Activated naive CD8-positive, alpha-beta T cell treated with anti-CD3 and anti-CD28 coated beads, Interleukin-2, amount 50 U/mL, for 24 hours (primary cell): ENCODE data around the gene JMJD8.
"Not testable (repeated sequence)": the region's sequence is repeated elsewhere in the genome, so short reads cannot be mapped to it uniquely, and the experiment has no call there.

Experiments
- ATAC-seq: fragments of 150-1000 bp; cut with Tn5 transposase; one replicate; pipeline ENCODE4 v1.10.0; 2021
- DNase-seq: peaks from one replicate; pipeline ENCODE4 v3.0.0; 2021
- H3K27ac Mint-ChIP-seq: one replicate; pipeline ENCODE4 v1.8.0; 2021; ENCODE audit warnings: mild to moderate bottlenecking, mixed read lengths
- H3K27me3 Mint-ChIP-seq: one replicate; pipeline ENCODE4 v1.8.0; 2021; ENCODE audit warnings: mixed read lengths
- H3K36me3 Mint-ChIP-seq: one replicate; pipeline ENCODE4 v1.8.0; 2021; ENCODE audit warnings: low read depth, mixed read lengths
- H3K4me1 Mint-ChIP-seq: one replicate; pipeline ENCODE4 v1.8.0; 2021; ENCODE audit warnings: mixed read lengths
- H3K4me3 Mint-ChIP-seq: one replicate; pipeline ENCODE4 v1.8.0; 2021; ENCODE audit warnings: mild to moderate bottlenecking, moderate library complexity, mixed read lengths
- H3K9me3 Mint-ChIP-seq: one replicate; pipeline ENCODE4 v1.8.0; 2021; ENCODE audit warnings: mixed read lengths

Gene JMJD8

DNA sequence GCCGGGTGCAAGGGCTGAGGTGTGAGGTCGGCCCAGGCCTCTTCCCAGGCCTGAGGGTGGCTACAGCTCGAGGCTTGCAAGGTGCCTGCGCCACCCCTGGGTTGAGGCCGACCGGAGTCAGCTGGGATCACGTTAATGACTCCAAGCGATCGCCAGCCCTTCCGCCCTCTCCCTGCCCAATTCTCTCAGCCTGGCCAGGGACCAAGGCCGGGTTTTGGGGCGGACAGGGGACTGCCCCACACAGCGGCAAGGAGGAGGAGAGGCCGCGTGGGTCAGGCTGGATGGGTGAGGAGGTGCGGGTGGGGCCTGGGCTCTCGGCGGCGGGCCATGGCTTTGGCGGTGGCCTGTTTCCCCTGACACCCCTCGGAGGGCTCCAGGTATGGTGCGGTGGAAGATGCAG lies 9.2 kb upstream of the JMJD8 start:
- Mint-ChIP-seq H3K4me1 (peaks cover 22% of the 10 kb centered on the region), H3K27ac (no peak overlapping the region), H3K27me3 (peaks cover 6% of the 10 kb centered on the region), H3K4me3 (no peak overlapping the region), H3K9me3 (no peaks in the 10 kb centered on the region), H3K36me3 (no peaks in the 10 kb centered on the region)
- no peak for DNase-seq
- no peak for ATAC-seq

- no peak overlapping the region for H3K4me3 Mint-ChIP-seq
- no peaks in the 10 kb centered on the region for H3K9me3 Mint-ChIP-seq
- peaks cover 6% of the 10 kb centered on the region for H3K27me3 Mint-ChIP-seq
- ATAC-seq, result no peak
- no peak for DNase-seq
- no peak overlapping the region for H3K27ac Mint-ChIP-seq
- peaks cover 23% of the 10 kb centered on the region for H3K4me1 Mint-ChIP-seq
- no peaks in the 10 kb centered on the region for H3K36me3 Mint-ChIP-seq
These were observed 8.4 kb upstream of the JMJD8 start for GRCh38 chr16:692356-693108.

DNA sequence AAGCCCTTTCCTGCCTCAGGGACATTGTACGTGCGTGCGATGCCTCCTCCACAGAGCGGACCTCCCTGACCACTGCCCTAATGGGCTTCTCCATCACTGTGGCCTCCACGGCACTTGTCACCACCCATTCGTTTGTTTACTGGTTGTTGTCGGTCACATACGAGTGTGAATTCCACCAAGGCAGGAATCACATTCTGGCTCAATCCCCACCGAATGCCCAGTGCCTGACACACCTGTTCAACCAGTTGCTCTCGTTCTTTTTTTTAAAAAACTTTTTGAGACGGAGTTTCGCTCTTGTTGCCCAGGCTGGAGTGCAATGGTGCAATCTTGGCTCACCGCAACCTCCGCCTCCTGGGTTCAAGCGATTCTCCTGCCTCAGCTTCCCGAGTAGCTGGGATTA lies 7.1 kb upstream of the JMJD8 start:
- ATAC-seq, H3K9me3 Mint-ChIP-seq, DNase-seq, H3K36me3 Mint-ChIP-seq, H3K27ac Mint-ChIP-seq, H3K27me3 Mint-ChIP-seq: not testable (repeated sequence)
- Mint-ChIP-seq H3K4me1 (peaks cover 23% of the 10 kb centered on the region), H3K4me3 (peak overlapping the region; percentile 36)

DNA sequence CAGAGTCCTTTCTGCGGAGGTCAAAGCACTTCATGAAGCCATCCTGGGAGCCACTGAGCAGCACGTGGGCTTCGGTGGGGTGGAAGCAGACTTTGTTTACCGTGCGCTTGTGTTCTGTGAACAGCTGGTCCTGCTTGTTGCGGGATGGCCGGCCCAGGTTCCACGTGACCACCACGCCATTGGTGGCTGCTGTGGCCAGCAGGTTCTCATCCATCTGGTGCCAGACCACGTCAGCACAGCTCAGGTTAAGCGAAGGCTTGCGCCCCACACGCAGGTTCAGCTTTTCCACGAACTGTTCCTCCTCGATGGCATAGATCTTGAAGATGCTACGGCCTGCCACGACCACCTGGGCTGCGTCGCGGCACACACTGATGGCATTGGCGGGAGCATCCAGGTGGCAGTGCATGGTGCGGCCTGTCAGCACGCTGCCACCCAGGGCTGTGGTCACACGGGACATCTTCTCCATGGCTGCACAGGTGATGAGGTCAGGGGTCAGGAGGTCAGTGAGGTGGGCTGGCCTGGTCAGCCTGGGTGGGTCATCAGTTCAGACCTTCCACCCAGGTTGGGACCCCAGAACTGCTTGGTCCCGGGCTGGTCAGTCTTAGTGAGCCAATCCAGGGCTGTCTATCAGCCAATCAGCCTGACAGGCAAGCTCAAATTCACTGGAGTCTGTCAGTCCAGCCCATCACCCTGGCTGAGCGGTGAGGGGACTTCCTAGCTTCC lies 5.2 kb upstream of the JMJD8 start:
- ATAC-seq, result no peak
- H3K27me3 Mint-ChIP-seq, result peaks cover 3% of the 10 kb centered on the region
- H3K27ac Mint-ChIP-seq, result peak overlapping the region; percentile 81
- H3K9me3 Mint-ChIP-seq, result no peaks in the 10 kb centered on the region
- H3K4me1 Mint-ChIP-seq, result peaks cover 19% of the 10 kb centered on the region
- DNase-seq, result no peak
- H3K36me3 Mint-ChIP-seq, result peaks cover 3% of the 10 kb centered on the region
- H3K4me3 Mint-ChIP-seq, result peak overlapping the region; percentile 86

DNA sequence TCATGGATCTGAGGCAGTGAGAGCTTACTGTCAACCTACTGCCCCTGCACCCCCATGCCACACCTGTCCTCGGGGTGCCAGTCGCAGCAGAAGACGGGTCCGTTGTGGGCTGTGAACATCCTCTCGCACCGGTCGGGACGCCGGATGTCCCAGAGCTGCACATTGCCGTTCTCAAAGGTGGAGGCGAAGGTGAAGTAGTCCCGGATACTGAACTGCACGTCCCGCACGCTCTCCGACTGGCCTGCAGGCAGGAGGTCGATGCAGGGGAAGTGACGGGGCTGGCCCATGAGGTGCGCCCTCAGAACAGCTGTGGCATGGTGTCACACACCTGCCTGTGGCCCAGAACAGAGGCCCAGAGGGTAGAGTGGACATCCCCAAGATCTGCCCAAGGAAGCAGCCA lies 3.4 kb upstream of the JMJD8 start:
- H3K4me1 Mint-ChIP-seq, result peaks cover 27% of the 10 kb centered on the region
- H3K4me3 Mint-ChIP-seq, result no peak overlapping the region
- ATAC-seq (no peak), DNase-seq (no peak)
- peaks cover 7% of the 10 kb centered on the region for H3K36me3 Mint-ChIP-seq
- H3K9me3 Mint-ChIP-seq, result no peaks in the 10 kb centered on the region
- no peaks in the 10 kb centered on the region for H3K27me3 Mint-ChIP-seq
- no peak overlapping the region for H3K27ac Mint-ChIP-seq

- ATAC-seq, result no peak
- H3K27ac Mint-ChIP-seq, result no peak overlapping the region
These were observed 2.5 kb upstream of the JMJD8 start for GRCh38 chr16:686459-687260.

DNA sequence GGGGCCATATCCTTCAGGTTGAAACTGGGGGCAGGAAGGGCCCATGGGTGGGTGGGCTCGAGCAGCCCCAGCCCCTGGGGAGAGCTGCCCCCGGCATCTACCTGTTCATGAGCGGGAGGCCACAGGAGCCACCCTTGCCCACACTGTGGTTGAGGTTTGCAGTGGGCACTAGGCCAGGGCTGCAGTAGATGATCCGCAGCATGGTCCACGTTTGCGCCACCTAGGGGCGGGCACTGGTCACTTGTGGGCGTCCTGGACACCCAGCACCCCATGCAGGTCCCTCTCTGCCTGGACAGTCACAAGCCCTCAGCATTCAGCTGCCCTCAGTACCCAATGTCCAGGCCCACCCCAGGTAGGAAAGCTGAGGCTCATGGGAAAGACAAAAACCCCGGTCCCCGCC lies 1.8 kb upstream of the JMJD8 start:
- Mint-ChIP-seq H3K9me3 (no peaks in the 10 kb centered on the region), H3K27ac (peak overlapping the region; percentile 11), H3K4me3 (no peak overlapping the region), H3K36me3 (peaks cover 19% of the 10 kb centered on the region), H3K27me3 (no peaks in the 10 kb centered on the region), H3K4me1 (peaks cover 42% of the 10 kb centered on the region)
- DNase-seq (peak; percentile 46), ATAC-seq (no peak)

More at GRCh38 chr16:686459-687260, 2.5 kb upstream of the JMJD8 start:
- Mint-ChIP-seq H3K4me1 (peaks cover 35% of the 10 kb centered on the region), H3K36me3 (peaks cover 14% of the 10 kb centered on the region), H3K9me3 (no peaks in the 10 kb centered on the region), H3K27me3 (no peaks in the 10 kb centered on the region), H3K4me3 (no peak overlapping the region)
- no peak for DNase-seq

DNA sequence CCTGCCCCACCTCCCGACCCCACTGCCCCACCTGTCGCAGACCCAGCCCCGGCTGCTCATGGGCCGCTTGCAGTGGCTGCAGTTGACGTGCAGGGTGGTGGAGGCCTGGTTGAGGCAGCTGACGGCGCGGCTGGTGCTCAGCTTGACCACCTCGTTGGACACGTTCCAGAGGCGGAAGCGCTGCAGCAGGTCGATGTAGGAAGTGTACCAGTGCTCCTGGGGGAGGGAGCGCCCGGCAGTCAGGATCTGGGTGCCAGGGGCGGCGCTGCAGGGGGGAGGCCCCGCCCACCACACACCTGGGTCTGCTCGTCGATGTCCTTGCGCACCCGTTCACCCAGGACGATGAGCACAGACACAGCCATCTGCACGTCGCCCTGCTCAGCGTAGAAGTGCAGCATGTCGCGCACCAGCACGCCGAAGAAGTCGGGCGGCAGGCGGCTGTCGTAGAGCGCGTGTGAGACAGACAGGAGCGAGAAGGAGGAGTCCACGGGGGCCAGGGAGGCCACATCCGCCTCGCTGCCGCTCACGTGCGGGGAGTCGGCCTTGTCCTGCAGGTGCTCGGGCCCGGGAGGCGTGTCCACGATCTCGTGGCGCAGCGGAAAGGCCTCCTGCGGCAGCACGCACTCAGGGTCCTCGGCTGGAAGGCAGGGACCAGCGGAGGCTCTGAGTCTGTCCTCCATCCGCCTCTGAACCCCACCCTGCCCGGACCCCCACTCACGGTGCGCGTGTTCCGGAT lies 995 bp upstream of the JMJD8 start:
- Mint-ChIP-seq H3K4me1 (peaks cover 41% of the 10 kb centered on the region), H3K9me3 (no peaks in the 10 kb centered on the region), H3K27me3 (no peaks in the 10 kb centered on the region), H3K4me3 (no peak overlapping the region), H3K27ac (no peak overlapping the region), H3K36me3 (peaks cover 20% of the 10 kb centered on the region)
- DNase-seq, result no peak
- no peak for ATAC-seq

DNA sequence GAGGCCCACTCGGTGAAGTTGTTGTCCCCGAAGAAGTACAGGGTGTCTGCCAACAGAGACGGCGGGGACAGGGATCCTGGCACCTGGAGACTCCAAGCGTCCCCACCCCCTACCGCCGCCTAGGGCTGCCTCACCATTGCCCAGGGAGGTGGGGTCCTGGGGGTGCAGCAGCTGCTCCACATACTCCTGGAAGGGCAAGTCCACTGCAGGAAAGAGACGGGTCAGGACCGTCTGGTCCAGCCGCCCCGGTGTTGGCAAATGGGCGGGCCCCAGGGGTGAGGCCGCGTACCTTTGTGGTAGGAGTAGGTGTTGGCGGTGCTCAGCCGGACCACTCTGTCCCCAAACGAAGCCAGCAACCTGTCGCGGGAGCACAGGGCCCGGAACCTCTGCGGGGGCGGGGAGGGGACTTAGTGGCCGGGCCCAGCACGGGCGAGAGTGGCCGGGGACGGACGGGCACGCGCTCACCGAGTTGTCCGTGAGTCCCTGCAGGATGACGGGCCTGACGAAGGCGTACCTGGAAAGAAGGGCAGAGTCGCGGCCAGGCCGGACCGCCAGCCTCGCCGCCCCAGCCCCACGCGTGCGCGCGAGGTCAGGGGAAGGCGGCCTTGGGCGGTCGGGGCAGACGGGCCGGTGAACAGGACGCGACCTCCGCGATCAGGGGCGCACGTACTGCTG lies 601 bp downstream of the JMJD8 start:
- DNase-seq, result peak; percentile 31
- H3K4me1 Mint-ChIP-seq, result peaks cover 36% of the 10 kb centered on the region
- no peaks in the 10 kb centered on the region for H3K27me3 Mint-ChIP-seq
- H3K9me3 Mint-ChIP-seq, result no peaks in the 10 kb centered on the region
- H3K36me3 Mint-ChIP-seq, result peaks cover 20% of the 10 kb centered on the region
- H3K4me3 Mint-ChIP-seq, result peak overlapping the region; percentile 82
- peak overlapping the region; percentile 54 for H3K27ac Mint-ChIP-seq
- ATAC-seq, result no peak

DNA sequence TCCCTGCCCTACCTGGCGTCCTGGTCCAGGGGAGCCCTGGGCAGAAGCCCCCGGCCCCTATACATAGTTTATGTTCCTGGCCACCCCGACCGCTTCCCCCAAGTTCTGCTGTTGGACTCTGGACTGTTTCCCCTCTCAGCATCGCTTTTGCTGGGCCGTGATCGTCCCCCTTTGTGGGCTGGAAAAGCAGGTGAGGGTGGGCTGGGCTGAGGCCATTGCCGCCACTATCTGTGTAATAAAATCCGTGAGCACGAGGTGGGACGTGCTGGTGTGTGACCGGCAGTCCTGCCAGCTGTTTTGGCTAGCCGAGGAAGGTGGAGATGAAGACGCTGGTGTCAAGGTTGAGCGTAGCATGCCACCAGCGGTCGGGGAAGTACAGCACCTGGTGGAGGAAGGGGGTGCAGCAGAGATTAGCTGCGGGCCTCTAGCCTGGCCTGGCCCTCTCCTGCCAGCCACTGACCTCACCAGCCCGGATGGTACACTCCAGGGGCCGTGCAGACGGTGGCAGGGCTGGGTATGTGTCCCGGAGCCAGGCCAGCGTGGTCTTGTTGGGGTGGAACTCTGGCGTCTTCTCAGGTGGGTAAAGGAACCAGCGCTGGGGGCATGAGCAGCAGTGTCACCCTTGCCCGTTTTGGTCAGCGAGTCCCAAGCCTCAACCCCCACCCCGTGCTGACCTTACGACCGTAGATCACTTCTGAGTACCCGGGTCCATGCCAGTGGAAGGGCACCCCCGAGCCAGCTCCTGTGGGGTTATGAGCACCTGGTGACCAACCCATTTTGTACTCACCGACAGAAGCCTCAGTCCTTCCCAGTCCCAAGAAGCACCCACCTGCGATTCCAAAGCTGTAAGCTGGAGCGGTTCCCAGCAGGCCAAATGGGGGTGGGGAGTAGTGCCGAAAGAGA lies 1.4 kb downstream of the JMJD8 start:
- Mint-ChIP-seq H3K9me3 (no peaks in the 10 kb centered on the region), H3K36me3 (peaks cover 20% of the 10 kb centered on the region), H3K27ac (peak overlapping the region; percentile 54), H3K4me1 (peaks cover 34% of the 10 kb centered on the region), H3K27me3 (no peaks in the 10 kb centered on the region), H3K4me3 (peak overlapping the region; percentile 82)
- no peak for ATAC-seq
- DNase-seq, result no peak

- Mint-ChIP-seq H3K36me3 (peaks cover 18% of the 10 kb centered on the region), H3K4me1 (peaks cover 34% of the 10 kb centered on the region), H3K27ac (peak overlapping the region; percentile 54), H3K4me3 (peak overlapping the region; percentile 82), H3K9me3 (no peaks in the 10 kb centered on the region), H3K27me3 (peaks cover under 1% of the 10 kb centered on the region)
- no peak for ATAC-seq
- DNase-seq, result no peak
These were observed 2.2 kb downstream of the JMJD8 start for GRCh38 chr16:681746-682427.

GRCh38 chr16:680967-681745 lies 3.0 kb downstream of the JMJD8 start:
- DNase-seq (peak; percentile 41), ATAC-seq (no peak)
- peak overlapping the region; percentile 82 for H3K4me3 Mint-ChIP-seq
- peaks cover 34% of the 10 kb centered on the region for H3K4me1 Mint-ChIP-seq
- peaks cover 18% of the 10 kb centered on the region for H3K36me3 Mint-ChIP-seq
- H3K27me3 Mint-ChIP-seq, result peaks cover 5% of the 10 kb centered on the region
- no peaks in the 10 kb centered on the region for H3K9me3 Mint-ChIP-seq
- peak overlapping the region; percentile 49 for H3K27ac Mint-ChIP-seq
